Diencephalon (tissue), 1 donor: ENCODE data around the gene CMTM7. TPM values are rescaled to one million over a fixed set of nuclear protein-coding genes. Genes with fewer than 3 reads are reported as not detected.

Experiments
- total RNA-seq: library from RNA; depleted of rRNA; stranded (reverse); fragments of >200 nt; gene quantifications from one replicate; pipeline ENCODE4 v1.2.3, GENCODE V29; 2014

CMTM7 gene, protein sequence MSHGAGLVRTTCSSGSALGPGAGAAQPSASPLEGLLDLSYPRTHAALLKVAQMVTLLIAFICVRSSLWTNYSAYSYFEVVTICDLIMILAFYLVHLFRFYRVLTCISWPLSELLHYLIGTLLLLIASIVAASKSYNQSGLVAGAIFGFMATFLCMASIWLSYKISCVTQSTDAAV
- 0.69 TPM for total RNA-seq

GRCh38 chr3:32391643-32392535, at the start of gene CMTM7:
Gene CMTM7 (plus strand): TSS chr3:32391853. CDS start chr3:32391907, 54 bp downstream.

DNA sequence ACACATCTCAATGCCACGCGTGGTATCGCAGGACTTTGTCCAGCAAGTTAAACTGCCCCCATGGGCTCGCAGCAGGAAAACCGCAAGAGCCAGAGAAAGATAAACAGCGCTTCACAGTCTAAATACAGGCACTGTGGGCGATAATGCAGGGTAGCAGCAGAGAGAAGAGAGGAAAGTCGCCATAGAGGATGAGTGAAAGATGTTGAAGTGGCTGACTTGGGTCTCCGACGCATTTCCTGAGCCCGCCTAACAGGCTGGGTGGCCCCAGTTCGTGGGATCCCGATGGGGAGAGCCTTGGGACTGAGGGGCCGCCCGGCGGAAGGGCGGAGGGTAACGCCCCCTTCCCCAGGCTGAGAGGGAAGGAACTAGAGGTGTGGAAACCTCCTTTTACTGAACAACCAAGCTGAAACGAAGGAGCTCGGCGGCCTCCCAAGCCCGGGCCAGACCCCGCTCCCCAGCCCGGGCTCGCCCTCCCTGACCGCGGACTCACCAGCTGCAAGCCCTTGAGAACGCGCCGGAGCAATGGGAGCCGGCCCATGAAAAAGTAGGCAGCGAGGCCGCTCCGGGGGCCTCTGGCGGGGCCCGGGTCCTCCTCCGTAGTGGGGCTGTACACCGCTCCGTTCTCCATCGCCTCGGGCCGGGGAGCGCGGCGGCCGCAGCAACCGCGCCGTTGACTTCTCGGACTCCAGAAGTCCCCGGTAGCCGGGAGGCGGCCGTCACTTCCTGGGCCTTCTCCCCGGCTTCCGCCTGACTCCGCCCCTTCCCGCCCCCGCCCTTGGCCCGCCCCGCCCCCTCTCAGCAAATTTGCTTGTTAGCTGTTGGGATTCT, 110.7 kb downstream of the CMTM7 start, which contains the start of gene CMTM6:
Gene CMTM6 (minus strand): TSS at position 735 of the 828 bp plus-strand sequence. CDS start 107 bp downstream, at position 628.

Other genes with a start within 250 kb of the CMTM7 start
- gene CMTM8, start 153.2 kb upstream of the CMTM7 start, total RNA-seq = 1.4 TPM
- gene CMTM6, start 111.0 kb downstream of the CMTM7 start, total RNA-seq = 41.8 TPM
- gene DYNC1LI1, start 179.0 kb downstream of the CMTM7 start, total RNA-seq = 106 TPM